ENCODE results near the gene YPEL3.
"Not testable (repeated sequence)": the region's sequence is repeated elsewhere in the genome, so short reads cannot be mapped to it uniquely, and the experiment has no call there.

Gene YPEL3

GRCh38 chr16:30117768-30118167 lies 21.8 kb upstream of the YPEL3 start:
- TF ChIP-seq CTCF (IDR thresholded peaks at IDR 0.05; ENCODE audit: insufficient read depth, missing control alignments), result no peak
- DNase-seq (ENCODE audit: insufficient read length, low spot score) (no peak), FAIRE-seq (no peak)

- DNase-seq (ENCODE audit: insufficient read length, low spot score), result no peak
- TF ChIP-seq CTCF (IDR thresholded peaks at IDR 0.05; ENCODE audit: insufficient read depth, missing control alignments), result no peak
- FAIRE-seq, result no peak
Observed at GRCh38 chr16:30116291-30117207, 20.5 kb upstream of the YPEL3 start.

GRCh38 chr16:30115238-30115637 lies 19.2 kb upstream of the YPEL3 start:
- no peak for DNase-seq (ENCODE audit: insufficient read length, low spot score)
- FAIRE-seq, result no peak
- TF ChIP-seq CTCF (IDR thresholded peaks at IDR 0.05; ENCODE audit: insufficient read depth, missing control alignments), result no peak

GRCh38 chr16:30114833-30115232 lies 18.8 kb upstream of the YPEL3 start:
- not testable (repeated sequence) for DNase-seq (ENCODE audit: insufficient read length, low spot score); FAIRE-seq

GRCh38 chr16:30114411-30114810 lies 18.4 kb upstream of the YPEL3 start:
- FAIRE-seq (no peak), DNase-seq (ENCODE audit: insufficient read length, low spot score) (no peak)
- no peak for TF ChIP-seq CTCF (IDR thresholded peaks at IDR 0.05; ENCODE audit: insufficient read depth, missing control alignments)

GRCh38 chr16:30113711-30114333 lies 17.8 kb upstream of the YPEL3 start:
- FAIRE-seq, result no peak
- DNase-seq (ENCODE audit: insufficient read length, low spot score), result no peak
- TF ChIP-seq CTCF (IDR thresholded peaks at IDR 0.05; ENCODE audit: insufficient read depth, missing control alignments), result no peak

GRCh38 chr16:30113031-30113710 lies 17.2 kb upstream of the YPEL3 start, which contains the start of gene GDPD3:
TSS of gene GDPD3 (minus strand) at chr16:30113537. CDS start at chr16:30113478, 59 bp downstream.
- TF ChIP-seq CTCF (IDR thresholded peaks at IDR 0.05; ENCODE audit: insufficient read depth, missing control alignments), result no peak
- FAIRE-seq (no peak), DNase-seq (ENCODE audit: insufficient read length, low spot score) (no peak)
